Measurements from ENCODE around the gene SIGLEC12. TPM values are rescaled to one million over a fixed set of nuclear protein-coding genes. Genes with fewer than 3 reads are reported as not detected.
"Not testable (repeated sequence)": the region's sequence is repeated elsewhere in the genome, so short reads cannot be mapped to it uniquely, and the experiment has no call there.

The SIGLEC12 gene
- total and polyA plus RNA-seq, 2 donors (not counting 1 experiment from before 2014, with no cell fraction given): 0.24 TPM; not detected in 1

- Histone ChIP-seq H3K4me1 (ENCODE audit: control insufficient read depth in 2 of 2, insufficient read depth in 2 of 2, low read length in 2 of 2) (peaks cover under 1% of the 10 kb centered on the region in 2 donors), H3K9ac (ENCODE audit: low read length) (no peak overlapping the region), H2AFZ (ENCODE audit: insufficient read depth, low read depth, low read length, poor library complexity, severe bottlenecking) (no peak overlapping the region), H4K20me1 (ENCODE audit: control insufficient read depth, insufficient read depth, low read length, poor library complexity, severe bottlenecking) (no peaks in the 10 kb centered on the region), H3K36me3 (replicated peaks in 1 of 2; ENCODE audit: control extremely low read depth in 1 of 2, control insufficient read depth in 1 of 2, extremely low read depth in 1 of 2, insufficient read depth in 2 of 2, low read length in 1 of 2) (no peaks in the 10 kb centered on the region), H3K4me2 (replicated peaks; ENCODE audit: low read depth, low read length, poor library complexity, severe bottlenecking) (no peak overlapping the region), H3K9me3 (ENCODE audit: control extremely low read depth in 1 of 3, control insufficient read depth in 2 of 3, insufficient read depth in 1 of 3, low read length in 2 of 3) (no peaks in the 10 kb centered on the region), H3K27me3 (replicated peaks in 1 of 4; ENCODE audit: control extremely low read depth in 1 of 4, control insufficient read depth in 3 of 4, insufficient read depth in 4 of 4, low read length in 3 of 4) (peaks cover 0 to 7% (median 3%) of the 10 kb centered on the region in 4 experiments), H3K27ac (ENCODE audit: low read length in 2 of 2) (no peak overlapping the region), H3K4me3 (ENCODE audit: control extremely low read depth in 1 of 5, extremely low read depth in 1 of 5, insufficient read depth in 1 of 5, low read depth in 2 of 5, low read length in 4 of 5) (no peak overlapping the region), H3K79me2 (ENCODE audit: control insufficient read depth, insufficient read depth, low read length) (no peaks in the 10 kb centered on the region)
- CTCF ChIA-PET: interaction anchor here (0.5 to 19.1 kb wide), 5 partner anchors 48 to 190 kb away, joined by 3 to 681 read pairs (median 5); no protein-coding TSS in a partner anchor
- intact Hi-C loops (cut with micrococcal nuclease): no loop called here
- no peak for TF ChIP-seq EZH2 (IDR thresholded peaks at IDR 0.05; ENCODE audit: borderline replicate concordance, insufficient read depth, low read depth, low read length, poor library complexity, severe bottlenecking)
- Mint-ChIP-seq H3K4me1 (peaks cover 2% of the 10 kb centered on the region), H3K27ac (no peak overlapping the region), H3K27me3 (peaks cover 48% of the 10 kb centered on the region), H3K9me3 (ENCODE audit: insufficient read depth) (no peaks in the 10 kb centered on the region), H3K4me3 (no peak overlapping the region)
- ATAC-seq (ENCODE audit: low read depth) (no peak), DNase-seq (no peak)
- 71% methylated on average over 4 of the region's 4 CpGs for WGBS (ENCODE audit: insufficient coverage)
- POLR2A ChIA-PET: no interaction called here
Measured at GRCh38 chr19:51467864-51468544, 33.6 kb downstream of the SIGLEC12 start.

- DNase-seq (no peak), ATAC-seq (ENCODE audit: low read depth) (no peak)
- no peak overlapping the region for H3K27ac Mint-ChIP-seq
- ChIA-PET POLR2A (no interaction called here), CTCF (interaction anchor here (1.2 to 19.1 kb wide), 2 partner anchors 59 to 191 kb away, joined by 5 to 681 read pairs; no protein-coding TSS in a partner anchor)
- no peak overlapping the region for H3K27ac ChIP-seq (ENCODE audit: low read length in 2 of 2)
- no peaks in the 10 kb centered on the region for H3K4me1 Mint-ChIP-seq
- no peak overlapping the region for H3K9ac ChIP-seq (ENCODE audit: low read length)
- no peaks in the 10 kb centered on the region for H3K36me3 ChIP-seq (replicated peaks in 1 of 2; ENCODE audit: control extremely low read depth in 1 of 2, control insufficient read depth in 1 of 2, extremely low read depth in 1 of 2, insufficient read depth in 2 of 2, low read length in 1 of 2)
- TF ChIP-seq EZH2 (IDR thresholded peaks at IDR 0.05; ENCODE audit: borderline replicate concordance, insufficient read depth, low read depth, low read length, poor library complexity, severe bottlenecking) (no peak), CTCF (IDR thresholded peaks at IDR 0.05) (no peak)
- no peaks in the 10 kb centered on the region for H3K79me2 ChIP-seq (ENCODE audit: control insufficient read depth, insufficient read depth, low read length)
- H3K4me3 ChIP-seq (ENCODE audit: control extremely low read depth in 1 of 5, extremely low read depth in 1 of 5, insufficient read depth in 1 of 5, low read depth in 2 of 5, low read length in 4 of 5): no peak overlapping the region
- peaks cover 0 to 4% (median 0%) of the 10 kb centered on the region in 3 donors for H3K9me3 ChIP-seq (ENCODE audit: control extremely low read depth in 1 of 3, control insufficient read depth in 2 of 3, insufficient read depth in 1 of 3, low read length in 2 of 3)
- H3K27me3 ChIP-seq (replicated peaks in 1 of 4; ENCODE audit: control extremely low read depth in 1 of 4, control insufficient read depth in 3 of 4, insufficient read depth in 4 of 4, low read length in 3 of 4): peaks cover 0 to 20% (median 8%) of the 10 kb centered on the region in 4 experiments
- H3K9me3 Mint-ChIP-seq (ENCODE audit: insufficient read depth): no peaks in the 10 kb centered on the region
- no peaks in the 10 kb centered on the region for H3K4me1 ChIP-seq (ENCODE audit: control insufficient read depth in 2 of 2, insufficient read depth in 2 of 2, low read length in 2 of 2)
- H3K4me3 Mint-ChIP-seq: no peak overlapping the region
- WGBS (ENCODE audit: insufficient coverage): no CpG with 5 or more reads among the region's 3 CpGs
- H2AFZ ChIP-seq (ENCODE audit: insufficient read depth, low read depth, low read length, poor library complexity, severe bottlenecking): no peak overlapping the region
- no peak overlapping the region for H3K4me2 ChIP-seq (replicated peaks; ENCODE audit: low read depth, low read length, poor library complexity, severe bottlenecking)
- H4K20me1 ChIP-seq (ENCODE audit: control insufficient read depth, insufficient read depth, low read length, poor library complexity, severe bottlenecking): no peaks in the 10 kb centered on the region
- intact Hi-C loops (cut with micrococcal nuclease): no loop called here
- peaks cover 48% of the 10 kb centered on the region for H3K27me3 Mint-ChIP-seq
Measured at GRCh38 chr19:51466723-51467122, 34.9 kb downstream of the SIGLEC12 start.

GRCh38 chr19:51463976-51464581 lies 37.5 kb downstream of the SIGLEC12 start:
- ATAC-seq (ENCODE audit: low read depth); H3K27ac Mint-ChIP-seq; H4K20me1 ChIP-seq (ENCODE audit: control insufficient read depth, insufficient read depth, low read length, poor library complexity, severe bottlenecking); H3K27ac ChIP-seq (ENCODE audit: low read length in 2 of 2); H3K4me1 Mint-ChIP-seq; H3K9me3 ChIP-seq (ENCODE audit: control extremely low read depth in 1 of 3, control insufficient read depth in 2 of 3, insufficient read depth in 1 of 3, low read length in 2 of 3); H3K9me3 Mint-ChIP-seq (ENCODE audit: insufficient read depth); H3K79me2 ChIP-seq (ENCODE audit: control insufficient read depth, insufficient read depth, low read length); H3K36me3 ChIP-seq (replicated peaks in 1 of 2; ENCODE audit: control extremely low read depth in 1 of 2, control insufficient read depth in 1 of 2, extremely low read depth in 1 of 2, insufficient read depth in 2 of 2, low read length in 1 of 2); DNase-seq; H3K4me3 Mint-ChIP-seq; H3K9ac ChIP-seq (ENCODE audit: low read length); intact Hi-C loops (cut with micrococcal nuclease); H2AFZ ChIP-seq (ENCODE audit: insufficient read depth, low read depth, low read length, poor library complexity, severe bottlenecking); H3K4me3 ChIP-seq (ENCODE audit: control extremely low read depth in 1 of 5, extremely low read depth in 1 of 5, insufficient read depth in 1 of 5, low read depth in 2 of 5, low read length in 4 of 5); H3K4me1 ChIP-seq (ENCODE audit: control insufficient read depth in 2 of 2, insufficient read depth in 2 of 2, low read length in 2 of 2); H3K4me2 ChIP-seq (replicated peaks; ENCODE audit: low read depth, low read length, poor library complexity, severe bottlenecking): not testable (repeated sequence)
- peaks cover 47% of the 10 kb centered on the region for H3K27me3 Mint-ChIP-seq
- peaks cover 0 to 28% (median 9%) of the 10 kb centered on the region in 4 experiments for H3K27me3 ChIP-seq (replicated peaks in 1 of 4; ENCODE audit: control extremely low read depth in 1 of 4, control insufficient read depth in 3 of 4, insufficient read depth in 4 of 4, low read length in 3 of 4)
- CTCF ChIA-PET: interaction anchor here (1.3 to 19.1 kb wide), 2 partner anchors 9 to 194 kb away, joined by 4 to 681 read pairs; no protein-coding TSS in a partner anchor
- POLR2A ChIA-PET: interaction anchor here (0.9 kb wide), 1 partner anchor 11 kb away, joined by 3 read pairs; no protein-coding TSS in a partner anchor
- 32% methylated on average over 7 of the region's 33 CpGs for WGBS (ENCODE audit: insufficient coverage)
